K562 (cell line): Measurements from ENCODE around the gene CCDC183. TPM values are rescaled to one million over a fixed set of nuclear protein-coding genes. Genes with fewer than 3 reads are reported as not detected.
"Not testable (repeated sequence)": the region's sequence is repeated elsewhere in the genome, so short reads cannot be mapped to it uniquely, and the experiment has no call there.

Experiments
- ATAC-seq: fragments of 200-7000 bp; cut with Tn5 transposase; 3 replicates; pipeline ENCODE4 v1.9.1; 2020; ENCODE audit warnings: moderate library complexity
- BruUV-seq: library from RNA; stranded (reverse); fragments of 400-500 nt; replicated peaks from 2 replicates; lab custom pipeline; 2021; lab: Mats Ljungman, UMichigan
- CTCF ChIA-PET: fragments of 300-600 bp; formaldehyde crosslinking; extraction: SDS; loops from one replicate; lab custom pipeline; 2021; ENCODE audit warnings: low intra/inter-chr PET ratio; lab: Yijun Ruan, JAX
- POLR2A ChIA-PET: fragments of 300-600, 350-650 bp; sonication (Branson Sonifier 250); formaldehyde crosslinking; extraction: SDS; loops from one replicate; lab custom pipeline; 2021; ENCODE audit warnings: antibody characterized with exemption, inconsistent platforms; lab: Yijun Ruan, JAX
- DNase-seq, 4 experiments: peaks; one replicate each; pipeline versions ENCODE4 v3.0.0 to v3.0.0-alpha.2; 2011 to 2018; ENCODE audit warnings: low spot score in 3 of 4, mixed read lengths in 3 of 4; ENCODE audit errors: extremely low read depth in 1 of 4
- FAIRE-seq: peaks from 2 replicates; lab custom pipeline; 2011; peaks lifted over from hg19 to GRCh38; lab: Jason Lieb, UNC
- H2AFZ ChIP-seq: 2 replicates; pipeline ENCODE4 v1.6.0; 2011; ENCODE audit warnings: low read depth, low read length, control low read depth, inconsistent platforms
- H3K27ac ChIP-seq: fragments of 200-600 bp; 3 replicates; pipeline ENCODE4 v1.8.0; 2011; ENCODE audit warnings: low read depth, mild to moderate bottlenecking, control low read depth, inconsistent platforms, low read length, moderate library complexity, mixed read lengths; ENCODE audit errors: extremely low read depth
- H3K27me3 ChIP-seq, 2 experiments: fragments of 300-600 bp in 1 of 2; 2 replicates in 1 of 2; 3 replicates in 1 of 2; pipeline versions ENCODE4 v1.6.0 to v1.8.0; 2011; ENCODE audit warnings: inconsistent platforms in 2 of 2, low read length in 2 of 2, mild to moderate bottlenecking in 1 of 2, mixed read lengths in 1 of 2, moderate library complexity in 1 of 2; ENCODE audit not compliant: control insufficient read depth in 2 of 2, insufficient read depth in 2 of 2
- H3K36me3 ChIP-seq: fragments of 300-600 bp; 3 replicates; pipeline ENCODE4 v1.8.0; 2011; ENCODE audit warnings: mild to moderate bottlenecking, low read length, inconsistent platforms; ENCODE audit not compliant: control insufficient read depth, insufficient read depth
- H3K4me1 ChIP-seq, 2 experiments: fragments of 200-600 bp in 1 of 2; replicated peaks in 1 of 2; 2 replicates in 1 of 2; 3 replicates in 1 of 2; pipeline versions ENCODE4 v1.5.1 to v1.8.0; 2011; ENCODE audit warnings: inconsistent platforms in 2 of 2, low read length in 2 of 2, mild to moderate bottlenecking in 1 of 2, mixed read lengths in 1 of 2, moderate library complexity in 1 of 2; ENCODE audit not compliant: control insufficient read depth in 2 of 2, insufficient read depth in 2 of 2
- H3K4me2 ChIP-seq: 2 replicates; pipeline ENCODE4 v1.6.1; 2011; ENCODE audit warnings: low read length, control low read depth, inconsistent platforms, mixed read lengths; ENCODE audit not compliant: insufficient read depth
- H3K4me3 ChIP-seq: fragments of 200-600 bp; sonication (generic), shearing (Covaris generic); 2 replicates; pipeline ENCODE4 v1.5.1; 2016; ENCODE audit warnings: control low read depth, inconsistent platforms
- H3K79me2 ChIP-seq: fragments of 200-600 bp; 3 replicates; pipeline ENCODE4 v1.8.0; 2011; ENCODE audit warnings: low read length, inconsistent platforms; ENCODE audit not compliant: control insufficient read depth, insufficient read depth
- H3K9ac ChIP-seq, 2 experiments: 2 replicates each; pipeline versions ENCODE4 v1.6.0 to v1.6.1; 2011; ENCODE audit warnings: low read depth in 2 of 2, low read length in 2 of 2, control low read depth in 1 of 2, inconsistent platforms in 1 of 2, mild to moderate bottlenecking in 1 of 2, mixed read lengths in 1 of 2; ENCODE audit not compliant: insufficient read depth in 1 of 2
- H3K9me1 ChIP-seq: one replicate; pipeline ENCODE4 v1.6.0; 2011; ENCODE audit warnings: inconsistent platforms, mild to moderate bottlenecking, low read length, moderate library complexity; ENCODE audit not compliant: control insufficient read depth, insufficient read depth
- H3K9me3 ChIP-seq: replicated peaks from 2 replicates; pipeline ENCODE4 v1.5.1; 2011; ENCODE audit warnings: low read depth, low read length, inconsistent platforms; ENCODE audit not compliant: control insufficient read depth, insufficient read depth
- H4K20me1 ChIP-seq: replicated peaks from 2 replicates; pipeline ENCODE4 v1.6.1; 2011; ENCODE audit warnings: low read length, inconsistent platforms, mixed read lengths; ENCODE audit not compliant: control insufficient read depth, insufficient read depth
- BHLHE40 ChIP-seq: IDR thresholded peaks from 2 replicates; pipeline ENCODE4 v1.6.1; 2011; ENCODE audit warnings: low read length, improper control_type of control experiment
- FIP1L1 ChIP-seq: fragments of 200-400 bp; formaldehyde crosslinking; IDR thresholded peaks from 2 replicates; pipeline ENCODE4 v1.6.1; 2018; ENCODE audit warnings: mild to moderate bottlenecking, low read depth, low read length; ENCODE audit not compliant: poor library complexity, severe bottlenecking
- POLR2G ChIP-seq: fragments of 200-400 bp; formaldehyde crosslinking; IDR thresholded peaks from 2 replicates; pipeline ENCODE4 v1.6.1; 2017; ENCODE audit warnings: low read depth, mild to moderate bottlenecking, antibody characterized with exemption, low read length, moderate library complexity
- PTBP1 ChIP-seq: fragments of 200-400 bp; formaldehyde crosslinking; IDR thresholded peaks from 2 replicates; pipeline ENCODE4 v1.6.1; 2017; ENCODE audit warnings: low read depth, low read length
- RBFOX2 ChIP-seq: fragments of 200-400 bp; formaldehyde crosslinking; IDR thresholded peaks from 2 replicates; pipeline ENCODE4 v1.6.1; 2017; ENCODE audit warnings: low read depth, mild to moderate bottlenecking, low read length, moderate library complexity
- TAF15 ChIP-seq: fragments of 200-400 bp; formaldehyde crosslinking; IDR thresholded peaks from 2 replicates; pipeline ENCODE4 v1.6.1; 2017; ENCODE audit warnings: mild to moderate bottlenecking, low read depth, low read length, moderate library complexity
- ZC3H4 ChIP-seq: sonication (generic); formaldehyde crosslinking; IDR thresholded peaks from 2 replicates; pipeline ENCODE4 v1.9.0; 2021; ENCODE audit warnings: missing genetic modification reagents, borderline replicate concordance
- ZNF740 ChIP-seq, 3 experiments: fragments of 200-800 bp in 1 of 3; sonication (Bioruptor generic) in 1 of 3; sonication (generic) in 1 of 3; formaldehyde crosslinking in 1 of 3; IDR thresholded peaks; 2 replicates each; pipeline versions ENCODE4 v1.6.1 to v1.8.0; 2016 to 2022; ENCODE audit warnings: mild to moderate bottlenecking in 2 of 3, missing compliant biosample characterization in 2 of 3, missing genetic modification characterization in 2 of 3, missing genetic modification reagents in 1 of 3
- WGBS: fragments of 100-300 bp; shearing (Covaris generic); methylation state at CpG from one replicate; pipeline ENCODE4 v1.1.6; 2016; ENCODE audit warnings: low coverage, mixed read lengths; ENCODE audit not compliant: insufficient coverage; ENCODE audit errors: missing lambda C conversion rate; 5-methylcytosine and 5-hydroxymethylcytosine counted together
- in situ Hi-C: fragments of 300-500 bp; cut with MboI; formaldehyde crosslinking; loops from 4 replicates; pipeline ENCODE4 v1.15.0; 2018; ENCODE audit warnings: inconsistent platforms, mixed read lengths
- intact Hi-C: fragments of 100-400 bp; cut with micrococcal nuclease; formaldehyde crosslinking; loops from 2 replicates; pipeline ENCODE4 v1.14.2; 2022
- polyA plus RNA-seq, 8 experiments: library from polyadenylated mRNA; depleted of rRNA in 4 of 8; stranded (reverse) in 5 of 8; unstranded in 3 of 8; fragments of >200 nt; fragmentation: Nextera tagmentation in 2 of 8; fragmentation: Illumina TruSeq in 1 of 8; extraction: Ambion mirVana in 2 of 8; extraction: Trizol in 1 of 8; gene quantifications; 2 replicates each; pipeline versions ENCODE4 v1.2.1 to v1.2.3, GENCODE V29; 2011 to 2014; ENCODE audit warnings: inconsistent platforms in 1 of 8, missing spikeins in 1 of 8
- total RNA-seq, 7 experiments: library from RNA; depleted of rRNA in 6 of 7; stranded (reverse); fragments of >200 nt in 6 of 7; fragmentation: Illumina TruSeq in 2 of 7; extraction: Trizol in 2 of 7; gene quantifications; 2 replicates each; pipeline versions ENCODE4 v1.2.1 to v1.2.3, GENCODE V29; 2011 to 2021; ENCODE audit warnings: low replicate concordance in 1 of 7
- TF ChIP-seq, protein P1 (sequence below): sonication (generic); formaldehyde crosslinking; IDR thresholded peaks from 2 replicates; pipeline ENCODE4 v1.5.0; 2020; ENCODE audit warnings: missing genetic modification reagents

The CCDC183 gene
- total and polyA plus RNA-seq, 9 of the 15 experiments (the other 6 are each of a cell fraction or from before 2014, with no cell fraction given) = 0.21 to 0.60 (median 0.29) TPM; not detected in 4

GRCh38 chr9:136841646-136842379, 45.7 kb downstream of the CCDC183 start:
- peak; percentile 2 for ATAC-seq
- Histone ChIP-seq H3K9ac (peak overlapping the region in 1 of 2 experiments; percentile 79; a peak in 2 of 4 replicates), H4K20me1 (peaks cover 17% of the 10 kb centered on the region), H3K4me1 (peaks cover 12 to 92% of the 10 kb centered on the region in 2 experiments), H3K36me3 (peaks cover 39% of the 10 kb centered on the region; the same call in 2 of the 3 replicates)
- H3K4me2 ChIP-seq; H3K9me3 ChIP-seq; H3K9me1 ChIP-seq; in situ Hi-C loops; H3K27ac ChIP-seq; H3K27me3 ChIP-seq; DNase-seq; FAIRE-seq; BruUV-seq; H2AFZ ChIP-seq; H3K79me2 ChIP-seq; H3K4me3 ChIP-seq; TF ChIP-seq ZNF740 (tag; IDR thresholded peaks at IDR 0.05): not testable (repeated sequence)
- WGBS = 31% methylated on average over 12 of the region's 16 CpGs
- intact Hi-C loops = loop anchor here (2.0 kb wide), 2 partner anchors 55 to 193 kb away; no protein-coding TSS in a partner anchor
- peak; percentile 61 for TF ChIP-seq POLR2G
- TF ChIP-seq BHLHE40 = peak; percentile 14; the same call in 1 of the 2 replicates
- TF ChIP-seq FIP1L1 = peak; percentile 13
- peak; percentile 63 for TF ChIP-seq ZNF740 (CRISPR knock-in tag; IDR thresholded peaks at IDR 0.05)
- 0 out of 2 replicates have a peak, but pooled peaks have one; percentile 6 for TF ChIP-seq ZC3H4 (CRISPR knock-in tag)
- TF ChIP-seq, protein P1, sequence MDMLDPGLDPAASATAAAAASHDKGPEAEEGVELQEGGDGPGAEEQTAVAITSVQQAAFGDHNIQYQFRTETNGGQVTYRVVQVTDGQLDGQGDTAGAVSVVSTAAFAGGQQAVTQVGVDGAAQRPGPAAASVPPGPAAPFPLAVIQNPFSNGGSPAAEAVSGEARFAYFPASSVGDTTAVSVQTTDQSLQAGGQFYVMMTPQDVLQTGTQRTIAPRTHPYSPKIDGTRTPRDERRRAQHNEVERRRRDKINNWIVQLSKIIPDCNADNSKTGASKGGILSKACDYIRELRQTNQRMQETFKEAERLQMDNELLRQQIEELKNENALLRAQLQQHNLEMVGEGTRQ = peak; percentile 8; the same call in 1 of the 2 replicates
- peak; percentile 0; the same call in 1 of the 2 replicates for TF ChIP-seq PTBP1
- TF ChIP-seq RBFOX2 = peak; percentile 2; the same call in 1 of the 2 replicates
- peak; percentile 30; the same call in 1 of the 2 replicates for TF ChIP-seq TAF15
- POLR2A ChIA-PET = interaction anchor here (0.6 to 2.6 kb wide), 9 partner anchors 10 to 358 kb away, joined by 3 to 10 read pairs (median 3); no protein-coding TSS in a partner anchor
- CTCF ChIA-PET = interaction anchor here (0.7 to 1.1 kb wide), 3 partner anchors 50 to 614 kb away, joined by 3 read pairs; no protein-coding TSS in a partner anchor
